ENCODE data around the gene CBLC. TPM values are rescaled to one million over a fixed set of nuclear protein-coding genes. Genes with fewer than 3 reads are reported as not detected.
"Not testable (repeated sequence)": the region's sequence is repeated elsewhere in the genome, so short reads cannot be mapped to it uniquely, and the experiment has no call there.

Gene CBLC
- total and polyA plus RNA-seq, 2 experiments from 2014 or later: 26.2 to 39.7 TPM

- no peak overlapping the region for H3K27ac ChIP-seq
- no peaks in the 10 kb centered on the region for H3K27me3 ChIP-seq
- H3K4me2 ChIP-seq: no peak overlapping the region
- no peak overlapping the region for H2AFZ ChIP-seq
- no peaks in the 10 kb centered on the region for H3K9me2 ChIP-seq (replicated peaks; ENCODE audit: insufficient read depth)
- no peaks in the 10 kb centered on the region for H3K9me3 ChIP-seq (ENCODE audit: low read depth)
- H3K4me1 ChIP-seq (ENCODE audit: insufficient read depth): peaks cover 13% of the 10 kb centered on the region
- H4K20me1 ChIP-seq (ENCODE audit: insufficient read depth, poor library complexity, severe bottlenecking): no peaks in the 10 kb centered on the region
- TF ChIP-seq EZH2 (IDR thresholded peaks at IDR 0.05; ENCODE audit: borderline replicate concordance): no peak
- TF ChIP-seq EZH2phosphoT487 (IDR thresholded peaks at IDR 0.05; ENCODE audit: low read depth, severe bottlenecking, unreplicated experiment): no peak
- no peak for TF ChIP-seq CTCF (IDR thresholded peaks at IDR 0.05; ENCODE audit: poor library complexity)
- H3K79me2 ChIP-seq: no peaks in the 10 kb centered on the region
- no peaks in the 10 kb centered on the region for H3K36me3 ChIP-seq (replicated peaks; ENCODE audit: insufficient read depth, low read depth)
- 62% methylated on average over 3 of the region's 3 CpGs for WGBS (ENCODE audit: low lambda C conversion rate, missing lambda C conversion rate)
- H3K4me3 ChIP-seq: no peak overlapping the region
- DNase-seq (ENCODE audit: low spot score): no peak
Measured at GRCh38 chr19:44772959-44773358, 4.7 kb upstream of the CBLC start.

- WGBS (ENCODE audit: low lambda C conversion rate, missing lambda C conversion rate): 87% methylated on average over 6 of the region's 6 CpGs
Measured at GRCh38 chr19:44775676-44776240, 1.9 kb upstream of the CBLC start.

GRCh38 chr19:44776402-44777096 is 1.1 kb upstream of the CBLC start:
- no peak overlapping the region for H2AFZ ChIP-seq
- H3K9me2 ChIP-seq (replicated peaks; ENCODE audit: insufficient read depth): no peaks in the 10 kb centered on the region
- no peak overlapping the region for H3K4me3 ChIP-seq
- H3K79me2 ChIP-seq: peaks cover 14% of the 10 kb centered on the region
- DNase-seq (ENCODE audit: low spot score): peak; percentile 80
- H3K4me1 ChIP-seq (ENCODE audit: insufficient read depth): peaks cover 13% of the 10 kb centered on the region
- H3K27ac ChIP-seq: peak overlapping the region; percentile 96
- no peaks in the 10 kb centered on the region for H3K27me3 ChIP-seq
- no peaks in the 10 kb centered on the region for H4K20me1 ChIP-seq (ENCODE audit: insufficient read depth, poor library complexity, severe bottlenecking)
- TF ChIP-seq EZH2 (IDR thresholded peaks at IDR 0.05; ENCODE audit: borderline replicate concordance) (no peak), EZH2phosphoT487 (IDR thresholded peaks at IDR 0.05; ENCODE audit: low read depth, severe bottlenecking, unreplicated experiment) (no peak)
- H3K4me2 ChIP-seq: peak overlapping the region; percentile 75
- WGBS (ENCODE audit: low lambda C conversion rate, missing lambda C conversion rate): 80% methylated on average over 23 of the region's 23 CpGs
- H3K9me3 ChIP-seq (ENCODE audit: low read depth): no peaks in the 10 kb centered on the region
- no peaks in the 10 kb centered on the region for H3K36me3 ChIP-seq (replicated peaks; ENCODE audit: insufficient read depth, low read depth)

More at GRCh38 chr19:44775676-44776240, 1.9 kb upstream of the CBLC start:
- H3K9me3 ChIP-seq (ENCODE audit: low read depth): no peaks in the 10 kb centered on the region
- H3K27me3 ChIP-seq: no peaks in the 10 kb centered on the region
- H2AFZ ChIP-seq: no peak overlapping the region
- H3K27ac ChIP-seq: peak overlapping the region; percentile 57
- peaks cover 14% of the 10 kb centered on the region for H3K79me2 ChIP-seq
- no peak overlapping the region for H3K4me3 ChIP-seq
- no peaks in the 10 kb centered on the region for H3K36me3 ChIP-seq (replicated peaks; ENCODE audit: insufficient read depth, low read depth)
- no peaks in the 10 kb centered on the region for H3K9me2 ChIP-seq (replicated peaks; ENCODE audit: insufficient read depth)
- no peaks in the 10 kb centered on the region for H4K20me1 ChIP-seq (ENCODE audit: insufficient read depth, poor library complexity, severe bottlenecking)
- peak overlapping the region; percentile 75 for H3K4me2 ChIP-seq
- TF ChIP-seq EZH2 (IDR thresholded peaks at IDR 0.05; ENCODE audit: borderline replicate concordance) (no peak), CTCF (IDR thresholded peaks at IDR 0.05; ENCODE audit: poor library complexity) (no peak), EZH2phosphoT487 (IDR thresholded peaks at IDR 0.05; ENCODE audit: low read depth, severe bottlenecking, unreplicated experiment) (no peak)
- H3K4me1 ChIP-seq (ENCODE audit: insufficient read depth): peaks cover 13% of the 10 kb centered on the region
- DNase-seq (ENCODE audit: low spot score): no peak

- H3K4me3 ChIP-seq: no peak overlapping the region
- H3K4me1 ChIP-seq (ENCODE audit: insufficient read depth): peaks cover 13% of the 10 kb centered on the region
- H3K4me2 ChIP-seq: peak overlapping the region; percentile 67
- H3K79me2 ChIP-seq: peaks cover 14% of the 10 kb centered on the region
- no peaks in the 10 kb centered on the region for H3K9me3 ChIP-seq (ENCODE audit: low read depth)
- no peaks in the 10 kb centered on the region for H3K27me3 ChIP-seq
- H3K27ac ChIP-seq: peak overlapping the region; percentile 40
- no peaks in the 10 kb centered on the region for H3K9me2 ChIP-seq (replicated peaks; ENCODE audit: insufficient read depth)
- TF ChIP-seq EZH2 (IDR thresholded peaks at IDR 0.05; ENCODE audit: borderline replicate concordance) (no peak), EZH2phosphoT487 (IDR thresholded peaks at IDR 0.05; ENCODE audit: low read depth, severe bottlenecking, unreplicated experiment) (no peak), CTCF (IDR thresholded peaks at IDR 0.05; ENCODE audit: poor library complexity) (no peak)
- H2AFZ ChIP-seq: no peak overlapping the region
- DNase-seq (ENCODE audit: low spot score): peak; percentile 3
- 94% methylated on average over 2 of the region's 2 CpGs for WGBS (ENCODE audit: low lambda C conversion rate, missing lambda C conversion rate)
- no peaks in the 10 kb centered on the region for H4K20me1 ChIP-seq (ENCODE audit: insufficient read depth, poor library complexity, severe bottlenecking)
- no peaks in the 10 kb centered on the region for H3K36me3 ChIP-seq (replicated peaks; ENCODE audit: insufficient read depth, low read depth)
Measured at GRCh38 chr19:44779150-44779549, 1.5 kb downstream of the CBLC start.

- not testable (repeated sequence) for H3K4me2 ChIP-seq; H3K9me3 ChIP-seq (ENCODE audit: low read depth); H3K4me1 ChIP-seq (ENCODE audit: insufficient read depth); H3K27ac ChIP-seq; H4K20me1 ChIP-seq (ENCODE audit: insufficient read depth, poor library complexity, severe bottlenecking); H2AFZ ChIP-seq; H3K36me3 ChIP-seq (replicated peaks; ENCODE audit: insufficient read depth, low read depth); DNase-seq (ENCODE audit: low spot score); H3K27me3 ChIP-seq; H3K9me2 ChIP-seq (replicated peaks; ENCODE audit: insufficient read depth); H3K4me3 ChIP-seq
- no CpG with 5 or more reads among the region's 2 CpGs for WGBS (ENCODE audit: low lambda C conversion rate, missing lambda C conversion rate)
- H3K79me2 ChIP-seq: peaks cover 14% of the 10 kb centered on the region
Measured at GRCh38 chr19:44781694-44782093, 4.0 kb downstream of the CBLC start.

All from hepatocyte (in vitro differentiated cells).